Muscle of back (tissue), 11 donors: Measurements from ENCODE around the gene PNKD. TPM values are rescaled to one million over a fixed set of nuclear protein-coding genes. Genes with fewer than 3 reads are reported as not detected.
"Not testable (repeated sequence)": the region's sequence is repeated elsewhere in the genome, so short reads cannot be mapped to it uniquely, and the experiment has no call there.

Experiments
- DNase-seq, 3 donors: peaks; one replicate each; pipeline versions ENCODE4 v3.0.0 to v3.0.0-alpha.2; 2013
- polyA plus RNA-seq, 10 donors: library from polyadenylated mRNA; unstranded; fragments of 120-200 nt; gene quantifications; one replicate each; pipeline ENCODE4 v1.2.1, GENCODE V29; 2013; ENCODE audit not compliant: insufficient read length in 10 of 10

Gene PNKD
- polyA plus RNA-seq, 10 donors: 40.3 to 56.1 (median 44.9) TPM

DNA sequence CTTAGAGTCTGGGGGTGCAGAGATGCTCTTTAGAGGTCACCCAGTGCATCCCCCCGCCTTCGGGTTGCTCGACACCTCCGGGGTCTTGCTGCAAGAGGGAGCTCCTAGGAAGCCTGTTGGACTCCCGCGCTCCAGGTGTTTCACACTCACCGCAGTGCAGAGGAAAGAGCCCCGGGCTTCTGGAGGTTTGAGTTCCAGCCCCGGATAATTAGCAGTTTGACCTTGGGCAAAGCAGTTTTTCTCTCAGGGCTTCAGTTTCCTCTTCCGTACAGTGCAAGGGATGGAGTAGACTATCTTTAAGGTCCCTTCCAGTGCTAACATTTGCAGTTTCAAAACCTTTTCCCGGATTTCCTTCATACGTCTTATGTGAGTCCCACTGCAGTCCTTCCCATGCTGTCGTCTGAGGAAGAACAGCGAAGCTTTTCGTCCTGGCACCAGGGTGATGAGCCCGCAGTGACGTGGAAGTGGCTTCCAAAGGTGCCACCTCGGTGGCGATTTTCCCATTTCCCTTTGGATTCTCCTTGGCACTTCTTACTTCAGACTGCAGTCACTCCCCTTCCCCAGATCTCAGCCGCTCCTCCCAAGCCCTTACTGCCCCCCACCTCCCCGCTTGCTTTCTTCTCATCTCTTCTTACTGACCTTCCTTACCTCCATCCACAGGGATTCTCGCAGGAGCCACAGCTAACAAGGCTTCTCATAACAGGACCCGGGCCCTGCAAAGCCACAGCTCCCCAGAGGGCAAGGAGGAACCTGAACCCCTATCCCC, 585 bp downstream of the PNKD start:
- no peak for DNase-seq

DNA sequence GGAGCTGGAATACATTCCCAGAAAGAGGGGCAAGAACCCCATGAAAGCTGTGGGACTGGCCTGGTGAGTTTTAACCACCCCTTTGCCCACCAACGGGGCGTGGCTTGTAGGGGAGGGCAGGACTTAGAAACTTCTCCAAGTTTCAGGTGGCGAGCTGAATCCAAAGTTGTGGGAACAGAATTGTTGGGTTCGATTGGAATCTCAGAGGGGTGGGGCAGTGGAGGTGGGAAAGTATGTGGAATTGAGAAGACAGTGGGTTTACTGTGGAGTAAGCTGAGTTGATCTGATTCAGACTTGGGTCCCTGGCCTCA, 1.1 kb downstream of the PNKD start:
- no peak for DNase-seq

DNA sequence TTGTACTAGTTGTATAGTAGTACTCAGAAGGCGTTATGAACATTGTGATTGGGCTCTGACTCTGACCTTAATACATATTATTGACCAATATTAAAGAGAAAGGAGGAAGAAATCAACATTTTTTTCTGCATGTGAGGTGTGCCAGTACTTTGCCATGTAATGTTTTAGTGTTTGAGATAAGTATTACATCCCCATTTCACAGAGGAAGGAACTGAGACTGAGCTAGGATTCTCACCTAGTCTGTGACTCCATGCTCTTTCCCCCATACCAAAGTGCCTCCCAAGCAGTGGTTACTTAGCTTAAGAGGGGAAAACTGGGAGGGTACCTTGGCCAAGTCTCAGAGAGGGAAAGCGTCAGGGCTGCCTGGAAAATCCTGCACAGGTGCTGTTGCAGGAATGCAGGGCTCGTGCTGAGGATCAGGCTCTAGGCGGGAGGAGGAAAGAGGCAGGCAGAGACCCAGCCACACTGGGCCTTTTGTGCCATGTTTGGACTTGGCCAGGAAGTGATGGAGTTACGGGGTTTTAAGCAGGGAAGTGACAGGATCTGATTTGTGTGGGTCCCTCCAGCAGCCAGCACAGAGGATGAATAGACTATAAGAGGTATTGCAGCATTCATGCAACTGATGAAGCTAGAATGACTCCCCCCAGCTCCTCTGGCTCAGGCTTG, 1.7 kb downstream of the PNKD start:
- DNase-seq: no peak

DNA sequence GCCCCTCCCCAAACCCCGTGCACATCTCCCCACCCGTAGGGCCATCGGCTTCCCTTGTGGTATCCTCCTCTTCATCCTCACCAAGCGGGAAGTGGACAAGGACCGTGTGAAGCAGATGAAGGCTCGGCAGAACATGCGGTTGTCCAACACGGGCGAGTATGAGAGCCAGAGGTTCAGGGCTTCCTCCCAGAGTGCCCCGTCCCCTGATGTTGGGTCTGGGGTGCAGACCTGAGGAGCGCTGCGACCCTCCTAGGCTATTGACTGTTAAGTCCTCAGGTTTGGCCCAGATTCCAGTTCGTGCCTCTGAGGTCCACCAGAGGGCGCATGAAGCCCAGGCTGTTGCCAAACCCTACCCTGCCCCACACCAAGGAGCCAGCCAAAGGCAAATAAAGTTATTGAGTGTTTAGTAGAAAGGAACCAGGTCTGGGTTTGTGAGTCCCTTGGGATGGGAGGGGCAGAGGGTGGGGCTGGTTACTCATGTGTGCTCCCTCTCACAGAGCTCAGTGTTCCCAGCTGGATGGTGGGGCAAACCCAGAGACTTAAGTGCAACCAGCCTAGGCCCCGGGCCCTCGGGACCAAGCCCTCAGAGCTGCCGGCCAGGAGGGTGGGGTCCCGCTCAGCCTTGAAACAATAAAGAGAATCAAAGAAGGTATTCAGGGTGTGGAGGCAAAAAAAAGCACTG, 2.4 kb downstream of the PNKD start:
- DNase-seq: peak; percentile 78 to 87 (median 82)

DNA sequence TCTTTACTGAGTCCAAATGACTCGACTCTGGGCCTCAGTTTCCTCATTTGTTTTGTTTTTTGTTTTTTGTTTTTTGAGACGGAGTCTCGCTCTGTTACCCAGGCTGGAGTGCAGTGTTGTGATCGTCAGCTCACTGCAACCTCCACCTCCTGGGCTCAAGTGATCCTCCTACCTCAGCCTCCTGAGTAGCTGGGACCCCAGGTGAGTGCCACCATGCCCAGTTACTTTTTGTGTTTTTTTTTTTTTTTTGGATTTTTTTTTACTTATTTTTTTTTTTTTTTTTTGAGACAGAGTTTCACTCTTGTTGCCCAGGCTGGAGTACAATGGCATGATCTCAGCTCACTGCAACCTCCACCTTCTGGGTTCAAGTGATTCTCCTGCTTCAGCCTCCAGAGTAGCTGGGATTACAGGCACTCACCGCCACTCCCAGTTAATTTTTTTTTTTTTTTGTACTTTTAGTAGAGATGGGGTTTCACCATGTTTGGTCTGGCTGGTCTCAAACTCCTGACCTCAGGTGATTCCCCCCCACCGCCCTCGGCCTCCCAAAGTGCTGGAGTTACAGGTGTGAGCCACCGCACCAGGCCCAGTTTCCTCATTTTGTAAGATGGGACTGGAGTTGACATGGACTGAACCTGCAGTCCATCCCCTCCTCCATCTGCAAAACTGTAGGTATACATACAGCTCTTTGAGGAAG, 3.0 kb downstream of the PNKD start:
- not testable (repeated sequence) for DNase-seq

DNA sequence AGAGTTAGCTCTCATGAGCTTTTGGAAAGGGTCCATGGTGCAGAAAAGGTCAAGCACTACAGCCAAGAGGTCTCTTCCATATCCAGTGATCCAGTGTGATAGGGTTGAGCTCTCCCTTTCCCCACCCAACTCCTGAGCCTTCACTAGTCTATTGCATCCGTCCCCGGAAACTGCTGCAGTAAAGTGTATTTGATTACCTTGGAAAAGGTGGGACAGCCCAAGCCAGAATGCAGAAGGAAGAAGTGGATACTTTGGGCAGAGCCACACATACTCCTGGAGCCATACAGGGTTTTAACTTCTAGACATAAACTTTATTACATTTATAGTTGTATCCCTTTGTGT, 3.6 kb downstream of the PNKD start:
- no peak for DNase-seq

DNA sequence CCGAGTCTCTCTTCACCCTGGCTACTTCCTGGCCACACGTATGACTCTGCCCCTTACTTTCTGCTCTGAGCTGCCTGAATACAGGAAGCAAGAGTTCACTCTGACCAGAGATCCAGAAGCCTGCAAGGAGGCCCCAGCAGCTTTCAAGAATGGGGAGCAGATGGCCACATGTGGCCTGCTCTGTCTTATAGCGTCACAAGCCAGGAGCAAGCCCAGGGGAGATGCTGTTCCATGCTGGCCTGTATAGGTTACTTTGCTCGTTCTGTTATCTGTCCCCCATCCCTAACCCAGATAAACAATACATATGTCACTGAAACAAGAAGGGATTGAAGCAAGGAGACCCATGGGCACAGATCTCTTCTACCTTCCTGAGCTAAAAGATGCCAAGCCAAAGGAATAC, 4.3 kb downstream of the PNKD start:
- DNase-seq: no peak

DNA sequence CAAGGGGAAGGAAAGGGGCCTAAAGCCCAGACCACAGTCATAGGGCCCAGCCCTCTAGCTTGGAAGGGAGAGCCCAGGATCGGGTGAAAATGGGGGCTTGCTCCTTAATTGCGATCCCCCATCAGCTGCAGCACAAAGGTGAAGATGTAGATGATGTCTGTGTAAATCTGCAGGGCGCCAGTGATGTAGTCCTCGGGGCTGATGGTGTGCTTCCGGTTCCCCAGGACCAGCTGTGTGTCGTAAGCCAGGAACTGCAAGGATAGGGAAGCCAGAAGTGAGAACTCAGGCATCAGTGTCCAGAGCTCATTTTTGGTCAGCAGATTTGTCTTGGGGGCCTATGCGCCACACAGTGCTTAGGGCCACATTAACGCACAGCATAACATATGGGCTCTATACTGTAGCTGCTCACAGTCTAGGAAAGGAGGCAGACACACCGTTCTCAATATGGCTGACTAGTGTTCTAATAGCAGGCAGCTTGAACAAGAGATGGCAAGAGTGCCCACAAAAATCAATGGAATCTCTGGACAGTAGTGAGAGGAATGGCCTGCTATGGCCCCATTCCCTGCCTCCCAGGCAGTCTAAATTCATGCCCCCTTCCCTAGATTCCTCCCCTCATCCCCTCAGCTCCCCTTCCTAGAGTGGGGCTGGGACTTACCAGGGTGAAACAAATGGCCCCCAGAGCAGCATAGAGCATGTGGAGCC, 5.2 kb downstream of the PNKD start:
- no peak for DNase-seq

DNA sequence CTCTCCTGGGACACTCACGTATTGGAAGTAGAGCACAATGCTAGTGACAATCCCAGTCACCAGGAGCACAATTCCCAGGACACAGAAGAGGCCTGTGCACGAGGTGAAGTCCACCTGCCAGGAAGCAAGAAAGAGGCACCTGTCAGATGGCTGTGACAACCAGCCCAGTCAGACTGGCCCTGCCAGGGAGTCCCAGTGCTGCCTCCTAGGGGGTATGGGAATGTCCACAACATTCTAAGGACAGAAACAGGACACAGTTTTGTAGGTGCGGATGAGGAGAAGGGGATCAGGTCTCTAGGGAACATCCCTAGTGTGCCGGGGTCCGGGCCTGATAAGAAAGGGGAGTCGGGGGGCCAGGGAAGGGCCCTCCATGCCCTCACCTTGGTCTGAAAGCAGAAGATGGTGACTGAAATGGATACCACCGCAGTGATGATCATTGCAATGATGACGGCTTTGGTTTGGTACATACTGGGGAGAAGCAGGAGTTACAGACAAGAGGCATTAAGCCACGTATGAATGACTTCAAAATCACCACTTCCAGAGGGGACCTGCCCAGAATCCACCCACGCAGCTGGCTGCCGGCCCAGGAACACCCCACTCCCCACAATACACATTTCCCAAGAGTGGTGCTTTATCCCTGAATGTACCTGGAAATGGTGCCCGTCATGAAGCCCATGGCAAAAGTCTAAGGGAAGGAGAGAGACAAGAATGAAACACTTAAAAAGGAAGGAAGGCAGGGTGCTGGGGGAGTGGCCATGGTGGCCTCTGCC, 6.9 kb downstream of the PNKD start:
- no peak for DNase-seq

DNA sequence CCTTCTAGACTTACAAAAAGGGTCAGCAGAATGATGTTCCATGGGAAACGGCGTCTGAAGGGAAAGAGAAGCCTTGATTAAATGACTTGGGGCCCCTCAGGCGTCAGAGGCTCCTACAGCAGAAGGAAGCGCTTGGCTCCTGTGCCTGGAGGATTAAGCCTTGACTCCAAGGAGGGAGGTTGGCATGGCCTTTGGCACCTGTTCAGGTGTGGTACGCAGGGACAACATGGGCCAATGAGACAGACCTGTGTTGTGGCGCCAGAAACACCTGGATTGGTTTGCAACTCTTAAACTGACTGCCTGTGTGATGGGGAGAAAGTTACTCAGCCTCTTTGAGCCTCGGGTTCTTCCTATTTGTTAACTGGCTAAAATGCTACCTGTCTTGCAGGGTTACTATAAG, 7.6 kb downstream of the PNKD start:
- no peak for DNase-seq

DNA sequence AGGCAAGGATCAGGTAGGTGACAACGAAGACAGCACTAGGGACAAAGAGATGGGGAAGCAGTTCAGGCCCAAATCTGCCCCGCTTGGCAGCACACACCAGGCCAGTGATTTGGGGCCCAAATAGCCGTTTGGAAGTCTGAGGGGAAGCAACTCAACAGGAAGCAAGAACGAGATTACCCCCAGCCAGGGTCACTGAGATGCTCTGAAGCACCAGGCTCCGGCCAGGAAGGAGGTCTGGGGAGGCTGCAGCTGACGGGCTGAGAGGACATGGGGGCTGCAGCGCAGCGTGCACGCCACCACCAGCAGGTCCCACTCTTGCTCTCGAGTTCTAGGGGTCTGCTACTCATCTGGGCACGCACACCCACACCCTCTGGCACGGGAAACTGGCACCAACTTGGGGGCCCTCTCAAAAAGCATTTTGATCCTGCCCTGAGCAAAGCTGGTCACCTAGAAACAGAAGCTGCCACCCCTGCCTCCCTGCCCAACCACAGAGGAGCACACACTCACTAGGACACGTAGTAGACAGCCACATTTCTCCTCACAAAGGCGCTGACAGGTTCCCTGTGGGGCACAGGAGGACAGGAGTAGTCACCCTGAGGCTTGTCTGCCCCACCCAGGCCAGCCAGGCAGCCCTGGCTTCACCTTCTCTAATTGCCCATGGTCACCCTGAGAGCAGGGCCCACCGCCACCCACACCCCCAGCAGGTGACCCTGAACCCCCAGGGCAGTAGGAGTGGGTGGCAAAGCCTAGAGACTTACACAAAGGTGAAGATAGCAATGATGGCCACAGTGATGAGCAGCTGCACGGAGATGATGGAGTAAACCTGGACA, 8.4 kb downstream of the PNKD start:
- DNase-seq: no peak

DNA sequence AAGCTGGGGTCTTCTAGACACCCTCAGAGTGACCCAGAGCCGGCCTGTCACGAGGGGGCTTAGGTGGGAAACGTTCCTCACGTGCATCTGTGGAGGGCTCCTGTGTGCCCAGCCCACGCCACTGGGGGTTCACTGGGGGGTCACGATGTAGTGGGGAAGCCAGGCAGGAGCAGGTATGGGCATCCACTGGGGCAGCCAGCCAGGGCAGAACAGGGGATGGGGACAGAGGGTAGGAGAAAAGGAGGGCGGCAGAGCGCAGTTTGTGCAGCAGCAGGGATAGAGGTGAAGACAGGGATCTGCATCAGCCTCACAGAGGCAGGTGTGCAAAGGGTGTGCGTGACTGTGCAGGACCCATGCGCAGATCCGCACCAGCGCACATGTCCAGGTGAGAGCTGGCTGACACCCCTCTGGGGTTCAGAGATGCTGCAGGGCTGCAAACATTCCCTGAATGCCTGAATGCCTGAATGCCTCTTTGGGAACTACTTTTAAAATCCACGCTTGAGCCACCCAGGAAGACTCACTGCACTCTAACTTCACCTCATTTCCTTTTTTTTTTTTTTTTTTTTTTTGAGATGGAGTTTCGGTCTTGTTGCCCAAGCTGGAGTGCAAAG, 10.0 kb downstream of the PNKD start:
- no peak for DNase-seq

DNA sequence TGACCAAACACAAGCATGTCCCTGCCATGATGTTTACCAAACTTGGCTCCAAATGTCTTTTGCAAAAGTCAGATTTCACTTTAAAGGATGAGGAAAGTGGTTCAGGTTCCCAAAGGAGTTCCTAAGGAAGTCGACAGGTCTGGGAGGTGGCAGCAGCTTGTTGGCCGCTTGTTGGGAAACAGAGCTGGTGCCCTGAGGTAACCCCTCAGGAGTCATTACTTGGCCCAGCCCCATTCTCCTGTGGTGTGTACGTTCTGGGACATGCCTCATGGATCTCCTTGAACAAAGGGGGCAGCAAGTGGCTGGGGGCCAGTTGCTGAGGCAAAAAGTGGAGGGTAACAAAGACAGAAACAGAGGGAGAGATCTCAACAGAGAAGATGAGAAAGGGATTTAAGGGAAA, 11.1 kb downstream of the PNKD start:
- DNase-seq: no peak

DNA sequence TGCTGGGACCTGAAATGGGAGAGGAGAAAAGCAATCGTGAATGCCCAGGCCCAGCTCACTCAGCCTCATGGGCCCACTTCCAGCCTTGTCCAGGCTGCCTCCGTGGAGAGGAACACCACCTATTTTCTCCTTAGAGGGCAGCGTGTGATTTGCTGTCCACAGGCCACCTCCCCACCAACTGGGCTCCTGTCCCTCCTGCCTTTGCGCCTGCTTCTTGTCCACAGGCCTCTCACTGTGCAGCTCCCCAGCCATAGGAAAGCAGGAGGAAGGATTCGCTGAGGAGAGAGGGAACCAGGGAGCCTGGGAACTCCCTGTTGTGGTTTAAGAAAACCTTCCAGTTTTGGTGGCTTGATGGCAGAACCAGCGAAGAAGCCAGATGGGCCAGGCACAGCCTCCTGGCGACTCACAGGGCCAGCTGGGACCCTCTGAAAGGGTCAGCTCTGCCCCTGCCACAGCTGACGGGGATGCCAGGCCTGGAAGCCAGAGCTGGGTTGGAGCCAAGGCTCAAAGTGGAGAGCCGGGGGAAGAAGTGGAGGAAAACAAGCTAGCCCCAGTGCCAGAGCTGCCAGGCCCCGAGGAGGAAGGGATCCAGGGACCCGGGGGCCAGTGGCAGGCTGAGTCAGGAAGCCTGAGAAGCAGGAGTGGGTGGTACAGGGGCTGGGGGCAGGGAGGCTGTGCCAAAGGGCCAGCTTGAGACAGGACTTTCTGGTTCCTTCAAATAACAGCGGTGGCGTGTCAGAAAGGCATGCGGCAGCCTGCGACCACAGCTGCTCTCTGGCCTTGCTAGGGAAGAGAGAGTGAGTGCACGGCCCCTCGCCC, 12.1 kb downstream of the PNKD start:
- DNase-seq: no peak

DNA sequence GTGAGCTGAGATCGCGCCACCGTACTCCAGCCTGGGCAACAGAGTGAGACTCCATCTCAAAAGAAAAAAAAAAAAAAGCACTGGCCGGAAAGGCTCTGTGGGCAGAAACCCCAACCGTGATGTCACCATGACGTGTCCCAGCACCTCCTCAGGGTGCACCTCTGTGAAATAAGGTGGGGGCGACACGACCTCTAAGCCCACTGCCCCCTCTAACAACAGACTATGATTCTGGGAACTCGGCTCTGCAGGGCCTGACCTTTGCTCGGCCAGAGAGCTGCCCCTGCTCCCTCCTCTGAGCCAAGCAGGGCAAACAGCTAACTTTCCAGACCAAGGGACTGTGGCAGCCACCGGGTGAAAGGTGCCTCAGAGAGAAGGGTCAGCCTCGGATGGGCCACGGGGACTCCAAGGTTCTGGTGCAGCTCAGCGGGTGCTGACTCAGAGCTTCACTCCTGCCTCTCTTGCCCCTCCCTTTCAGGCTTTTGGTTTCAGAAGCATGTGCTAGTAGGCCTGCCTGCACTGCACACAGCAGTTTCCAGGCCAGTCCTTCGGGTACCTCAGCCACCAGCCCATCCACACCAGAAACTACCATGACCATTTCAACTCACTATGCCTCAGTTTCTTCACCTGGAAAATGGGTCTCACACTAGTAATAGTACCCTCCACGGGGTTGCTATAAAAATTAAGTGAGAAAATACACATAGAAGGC, 13.9 kb downstream of the PNKD start:
- DNase-seq: no peak

DNA sequence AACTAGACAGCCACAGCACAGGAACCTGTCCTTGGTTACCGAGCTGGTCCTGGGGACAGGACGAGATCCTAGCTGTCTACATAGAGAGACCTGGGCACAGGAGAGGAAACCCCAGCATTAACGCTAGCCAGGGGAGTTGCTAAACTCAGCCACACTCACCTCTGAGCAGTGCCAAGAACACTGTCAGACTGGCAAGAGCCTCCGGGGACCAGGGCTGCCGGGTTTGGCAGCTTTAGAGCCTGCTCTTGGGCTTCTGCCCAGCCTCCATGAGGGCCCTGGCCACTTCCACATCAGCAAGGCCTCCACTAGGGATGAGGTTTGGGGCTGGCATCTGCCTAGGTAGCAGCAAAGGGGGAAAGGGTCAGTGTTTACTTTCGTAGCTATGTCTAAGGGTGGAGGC, 15.3 kb downstream of the PNKD start:
- DNase-seq: no peak

DNA sequence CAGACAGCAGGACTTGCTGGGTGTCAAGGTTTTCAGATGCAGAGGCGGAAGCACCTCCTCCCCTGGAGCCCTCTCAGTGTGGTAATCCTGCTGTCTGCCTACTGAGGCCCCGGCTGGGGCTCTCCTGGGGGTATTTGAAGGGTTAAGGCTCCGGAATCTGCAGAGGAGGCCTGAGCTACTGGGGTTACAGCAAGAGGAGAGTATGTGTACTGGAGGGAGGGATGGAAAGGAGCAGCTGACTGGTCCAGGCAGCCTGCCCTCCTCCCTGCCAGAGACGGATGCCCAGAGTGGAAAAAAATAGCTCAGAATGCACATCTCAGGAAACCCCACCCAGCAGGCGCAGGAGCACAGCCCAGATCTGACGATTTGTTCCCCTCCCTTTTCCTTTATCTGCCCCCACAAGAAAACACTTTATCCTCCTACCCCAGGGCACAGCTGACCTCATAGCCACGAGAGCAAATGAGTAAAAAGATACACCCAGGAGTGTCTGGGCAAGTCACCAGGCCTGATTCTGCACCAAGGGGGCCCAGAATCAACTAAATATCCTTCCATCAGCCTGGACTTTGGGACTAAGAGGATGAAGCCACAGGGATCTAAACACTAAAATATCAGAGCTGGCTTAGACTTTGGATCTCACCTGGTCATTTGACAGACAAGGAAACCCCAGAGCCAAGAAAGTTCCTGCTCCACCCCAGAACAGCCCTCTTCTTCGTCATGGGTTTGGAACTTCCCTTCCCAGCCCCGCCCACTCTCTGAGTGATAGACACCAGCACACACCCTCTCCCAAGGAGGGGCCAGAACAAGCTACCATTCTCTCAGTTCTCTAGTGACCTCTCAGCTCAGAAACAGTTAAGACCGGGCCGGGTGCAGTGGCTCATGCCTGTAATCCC, 16.5 kb downstream of the PNKD start:
- peak; percentile 93 to 96 (median 94) for DNase-seq
